DOHH2 (cell line): ENCODE results near the gene TNFSF15.
"Not testable (repeated sequence)": the region's sequence is repeated elsewhere in the genome, so short reads cannot be mapped to it uniquely, and the experiment has no call there.

Source experiments
- EZH2phosphoT487 ChIP-seq: fragments of 200-600 bp; sonication (generic); IDR thresholded peaks from 2 replicates; pipeline ENCODE4 v1.6.1; 2017; ENCODE audit warnings: borderline replicate concordance, mild to moderate bottlenecking, antibody characterized with exemption, low read length, moderate library complexity, mixed read lengths
- TF ChIP-seq, protein P1 (sequence below): fragments of 200-600 bp; sonication (generic); IDR thresholded peaks from one replicate; pipeline ENCODE4 v1.5.1; 2014; ENCODE audit warnings: antibody characterized with exemption, mild to moderate bottlenecking, low read depth, low read length; ENCODE audit not compliant: poor library complexity, severe bottlenecking

GRCh38 chr9:114741521-114741920 is 64.3 kb downstream of the TNFSF15 start:
- TF ChIP-seq, protein P1, sequence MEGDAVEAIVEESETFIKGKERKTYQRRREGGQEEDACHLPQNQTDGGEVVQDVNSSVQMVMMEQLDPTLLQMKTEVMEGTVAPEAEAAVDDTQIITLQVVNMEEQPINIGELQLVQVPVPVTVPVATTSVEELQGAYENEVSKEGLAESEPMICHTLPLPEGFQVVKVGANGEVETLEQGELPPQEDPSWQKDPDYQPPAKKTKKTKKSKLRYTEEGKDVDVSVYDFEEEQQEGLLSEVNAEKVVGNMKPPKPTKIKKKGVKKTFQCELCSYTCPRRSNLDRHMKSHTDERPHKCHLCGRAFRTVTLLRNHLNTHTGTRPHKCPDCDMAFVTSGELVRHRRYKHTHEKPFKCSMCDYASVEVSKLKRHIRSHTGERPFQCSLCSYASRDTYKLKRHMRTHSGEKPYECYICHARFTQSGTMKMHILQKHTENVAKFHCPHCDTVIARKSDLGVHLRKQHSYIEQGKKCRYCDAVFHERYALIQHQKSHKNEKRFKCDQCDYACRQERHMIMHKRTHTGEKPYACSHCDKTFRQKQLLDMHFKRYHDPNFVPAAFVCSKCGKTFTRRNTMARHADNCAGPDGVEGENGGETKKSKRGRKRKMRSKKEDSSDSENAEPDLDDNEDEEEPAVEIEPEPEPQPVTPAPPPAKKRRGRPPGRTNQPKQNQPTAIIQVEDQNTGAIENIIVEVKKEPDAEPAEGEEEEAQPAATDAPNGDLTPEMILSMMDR, result not testable (repeated sequence)
- not testable (repeated sequence) for TF ChIP-seq EZH2phosphoT487
